HCT116 (cell line): ENCODE measurements around the gene SNX8. TPM values are rescaled to one million over a fixed set of nuclear protein-coding genes. Genes with fewer than 3 reads are reported as not detected.

Experiments used
- ATAC-seq: fragments of 200-7000 bp; cut with Tn5 transposase; 2 replicates; pipeline ENCODE4 v1.9.1; 2020; ENCODE audit warnings: mild to moderate bottlenecking, moderate library complexity
- BruUV-seq: library from RNA; stranded (reverse); fragments of 400-500 nt; replicated peaks from 2 replicates; lab custom pipeline; 2021; lab: Mats Ljungman, UMichigan
- CTCF ChIA-PET: fragments of 300-600 bp; sonication (Branson Sonifier 250); formaldehyde crosslinking; loops from one replicate; lab custom pipeline; 2021; ENCODE audit warnings: antibody characterized with exemption; lab: Charles Lee
- POLR2A ChIA-PET: fragments of 300-600, 350-600 bp; sonication (Branson Sonifier 250); formaldehyde crosslinking; loops from one replicate; lab custom pipeline; 2021; ENCODE audit warnings: antibody characterized with exemption; lab: Charles Lee
- RAD21 ChIA-PET, 2 experiments: fragments of 300-600 bp; sonication (Branson Sonifier 250); formaldehyde crosslinking; loops; one replicate each; lab custom pipeline; 2023; ENCODE audit warnings: low total read pairs in 2 of 2; ENCODE audit not compliant: uncharacterized antibody in 2 of 2, unreplicated experiment in 2 of 2, low non-redundant PET in 1 of 2; lab: Charles Lee
- DNase-seq: peaks from one replicate; pipeline ENCODE4 v3.0.0-alpha.2; 2010; ENCODE audit warnings: low read depth, low spot score
- H2AFZ ChIP-seq: fragments of 200-600 bp; shearing (Covaris generic), sonication (generic); 2 replicates; pipeline ENCODE4 v1.6.1; 2017; ENCODE audit warnings: low read depth, mixed run types, mixed read lengths, antibody characterized with exemption, low read length; ENCODE audit not compliant: poor library complexity, severe bottlenecking
- H3K27ac ChIP-seq: 2 replicates; pipeline ENCODE4 v1.5.1; 2012; ENCODE audit warnings: low read depth, low read length
- H3K27me3 ChIP-seq: fragments of 200-600 bp; sonication (generic); 2 replicates; pipeline ENCODE4 v1.6.1; 2016; ENCODE audit warnings: mixed run types, low read length, mixed read lengths; ENCODE audit not compliant: insufficient read depth
- H3K36me3 ChIP-seq, 2 experiments: fragments of 200-500 bp in 1 of 2; fragments of 200-600 bp in 1 of 2; sonication (Bioruptor generic) in 1 of 2; sonication (generic) in 1 of 2; 2 replicates each; pipeline versions ENCODE4 v1.5.1 to v1.6.1; 2014 to 2016; ENCODE audit warnings: low read length in 2 of 2, inconsistent platforms in 1 of 2, mixed read lengths in 1 of 2, mixed run types in 1 of 2; ENCODE audit not compliant: insufficient read depth in 2 of 2, control insufficient read depth in 1 of 2
- H3K4me1 ChIP-seq, 2 experiments: fragments of 200-600 bp in 1 of 2; sonication (generic) in 1 of 2; 2 replicates each; pipeline versions ENCODE4 v1.5.1 to v1.6.1; 2012 to 2017; ENCODE audit warnings: low read length in 2 of 2, inconsistent platforms in 1 of 2, mild to moderate bottlenecking in 1 of 2, mixed read lengths in 1 of 2, mixed run types in 1 of 2, moderate library complexity in 1 of 2; ENCODE audit not compliant: insufficient read depth in 2 of 2, control insufficient read depth in 1 of 2
- H3K4me2 ChIP-seq: fragments of 200-600 bp; sonication (generic); 2 replicates; pipeline ENCODE4 v1.6.1; 2017; ENCODE audit warnings: mixed run types, low read length, mixed read lengths
- H3K4me3 ChIP-seq, 2 experiments: fragments of 200-600 bp in 1 of 2; sonication (generic) in 1 of 2; replicated peaks in 1 of 2; 2 replicates each; pipeline ENCODE4 v1.5.1; 2011 to 2016; ENCODE audit warnings: low read length in 2 of 2, control low read depth in 1 of 2, low read depth in 1 of 2, mild to moderate bottlenecking in 1 of 2, mixed read lengths in 1 of 2, mixed run types in 1 of 2
- H3K79me2 ChIP-seq: fragments of 200-600 bp; sonication (generic); 2 replicates; pipeline ENCODE4 v1.6.1; 2017; ENCODE audit warnings: mild to moderate bottlenecking, mixed run types, low read length, moderate library complexity, mixed read lengths; ENCODE audit not compliant: insufficient read depth
- H3K9ac ChIP-seq: fragments of 200-600 bp; sonication (generic); 2 replicates; pipeline ENCODE4 v1.6.1; 2016; ENCODE audit warnings: low read length, mixed read lengths
- H3K9me2 ChIP-seq: fragments of 200-600 bp; sonication (generic), shearing (Covaris generic); 2 replicates; pipeline ENCODE4 v1.6.1; 2017; ENCODE audit warnings: mixed run types, mild to moderate bottlenecking, moderate library complexity; ENCODE audit not compliant: insufficient read depth
- H3K9me3 ChIP-seq, 2 experiments: fragments of 200-500 bp in 1 of 2; fragments of 200-600 bp in 1 of 2; sonication (Bioruptor generic) in 1 of 2; sonication (generic) in 1 of 2; 2 replicates each; pipeline ENCODE4 v1.6.1; 2014 to 2017; ENCODE audit warnings: low read length in 2 of 2, mixed read lengths in 2 of 2, inconsistent platforms in 1 of 2, low read depth in 1 of 2, mild to moderate bottlenecking in 1 of 2, mixed run types in 1 of 2, moderate library complexity in 1 of 2; ENCODE audit not compliant: control insufficient read depth in 1 of 2, insufficient read depth in 1 of 2
- H4K20me1 ChIP-seq: fragments of 200-600 bp; sonication (generic), shearing (Covaris generic); 2 replicates; pipeline ENCODE4 v1.6.1; 2017; ENCODE audit warnings: mixed run types, mild to moderate bottlenecking, moderate library complexity; ENCODE audit not compliant: insufficient read depth
- ATF3 ChIP-seq: IDR thresholded peaks from 2 replicates; pipeline ENCODE4 v1.6.1; 2012
- CEBPB ChIP-seq: IDR thresholded peaks from 2 replicates; pipeline ENCODE4 v1.6.1; 2012; ENCODE audit warnings: low read depth
- CTCF ChIP-seq, 3 experiments: fragments of 200-600 bp in 1 of 3; sonication (generic) in 1 of 3; IDR thresholded peaks in 2 of 3; conservative IDR thresholded peaks in 1 of 3; 2 replicates each; pipeline ENCODE4 v1.5.1; 2012 to 2017; ENCODE audit warnings: low read depth in 2 of 3, low read length in 2 of 3, antibody characterized with exemption in 1 of 3, borderline replicate concordance in 1 of 3, control low read depth in 1 of 3, mild to moderate bottlenecking in 1 of 3, mixed read lengths in 1 of 3, mixed run types in 1 of 3, moderate library complexity in 1 of 3; ENCODE audit not compliant: insufficient read depth in 1 of 3
- EGR1 ChIP-seq: IDR thresholded peaks from 2 replicates; pipeline ENCODE4 v1.6.1; 2012; ENCODE audit warnings: low read depth
- ELF1 ChIP-seq: IDR thresholded peaks from 2 replicates; pipeline ENCODE4 v1.6.1; 2012; ENCODE audit warnings: low read depth, borderline replicate concordance
- EZH2 ChIP-seq: fragments of 200-600 bp; sonication (generic); IDR thresholded peaks from 2 replicates; pipeline ENCODE4 v1.6.1; 2017; ENCODE audit warnings: antibody characterized with exemption, mixed run types
- FOSL1 ChIP-seq: IDR thresholded peaks from 2 replicates; pipeline ENCODE4 v1.6.1; 2012; ENCODE audit warnings: low read depth
- POLR2A ChIP-seq: IDR thresholded peaks from 2 replicates; pipeline ENCODE4 v1.7.0; 2011; ENCODE audit warnings: borderline replicate concordance; ENCODE audit not compliant: insufficient read depth, insufficient read length; ENCODE audit errors: extremely low read depth
- POLR2AphosphoS5 ChIP-seq: IDR thresholded peaks from 2 replicates; pipeline ENCODE4 v1.6.1; 2011; ENCODE audit warnings: mild to moderate bottlenecking, low read depth, low read length, moderate library complexity
- RAD21 ChIP-seq: IDR thresholded peaks from 2 replicates; pipeline ENCODE4 v1.6.1; 2012; ENCODE audit warnings: low read depth, mild to moderate bottlenecking
- ZFX ChIP-seq: fragments of 450-650 bp; IDR thresholded peaks from 2 replicates; pipeline ENCODE4 v1.6.1; 2017
- ZNF274 ChIP-seq: fragments of 200-500 bp; sonication (Bioruptor generic); IDR thresholded peaks from 2 replicates; pipeline ENCODE4 v1.6.1; 2014; ENCODE audit warnings: mild to moderate bottlenecking, low read depth, low read length, inconsistent platforms
- intact Hi-C: fragments of 100-400 bp; cut with micrococcal nuclease; formaldehyde crosslinking; loops from 2 replicates; pipeline ENCODE4 v1.10.0; 2022
- total RNA-seq: library from RNA; stranded (reverse); gene quantifications from one replicate; pipeline ENCODE4 v1.2.1, GENCODE V29; 2021; ENCODE audit not compliant: unreplicated experiment

SNX8 gene
- total RNA-seq, 1 experiment from 2014 or later = 41.7 TPM

GRCh38 chr7:2355705-2356008 lies 41.4 kb upstream of the SNX8 start (continued):
- TF ChIP-seq FOSL1 = no peak
- TF ChIP-seq EGR1 = no peak
- TF ChIP-seq CEBPB = no peak
- TF ChIP-seq CTCF (IDR thresholded peaks at IDR 0.05 in 2 of 3, conservative IDR thresholded peaks at IDR 0.05 in 1 of 3; ENCODE audit: borderline replicate concordance in 1 of 3, insufficient read depth in 1 of 3, low read depth in 2 of 3, low read length in 2 of 3) = no peak
- no peak for TF ChIP-seq RAD21
- no peak for TF ChIP-seq ZFX
- TF ChIP-seq ATF3 = no peak
- TF ChIP-seq ZNF274 = no peak
- TF ChIP-seq, all 23 proteins: peak for 0

GRCh38 chr7:2354939-2355704 lies 40.9 kb upstream of the SNX8 start:
- TF ChIP-seq POLR2A = no peak
- TF ChIP-seq ELF1 = no peak
- no peak for TF ChIP-seq CTCF (IDR thresholded peaks at IDR 0.05 in 2 of 3, conservative IDR thresholded peaks at IDR 0.05 in 1 of 3; ENCODE audit: borderline replicate concordance in 1 of 3, insufficient read depth in 1 of 3, low read depth in 2 of 3, low read length in 2 of 3)
- peak; percentile 99 for TF ChIP-seq ZFX
- no peak for TF ChIP-seq EZH2
- 0 out of 2 replicates have a peak, but pooled peaks have one; percentile 16 for TF ChIP-seq POLR2AphosphoS5
- TF ChIP-seq FOSL1 = no peak
- Histone ChIP-seq H3K79me2 (peaks cover 58% of the 10 kb centered on the region), H3K27me3 (no peaks in the 10 kb centered on the region), H3K4me3 (peak overlapping the region; percentile 98 to 99), H3K4me2 (peak overlapping the region; percentile 90), H3K9me3 (no peaks in the 10 kb centered on the region), H3K4me1 (peaks cover 6 to 33% of the 10 kb centered on the region in 2 experiments), H3K9me2 (no peaks in the 10 kb centered on the region), H3K36me3 (peaks cover 13 to 37% of the 10 kb centered on the region in 2 experiments), H2AFZ (no peak overlapping the region), H3K27ac (peak overlapping the region; percentile 78), H3K9ac (peak overlapping the region; percentile 97), H4K20me1 (peaks cover 42% of the 10 kb centered on the region; the same call in 1 of the 2 replicates)
- ChIA-PET RAD21 (no interaction called here), POLR2A (no interaction called here), CTCF (no interaction called here)
- ATAC-seq (peak; percentile 20), DNase-seq (no peak)
- BruUV-seq = no TSS peak
- intact Hi-C loops = loop anchor here (2.0 kb wide), 1 partner anchor 40 kb away; the partner anchor contains the start of gene SNX8
